Left renal cortex interstitium (tissue), 4 donors: ENCODE results near the gene SHB. TPM values are rescaled to one million over a fixed set of nuclear protein-coding genes. Genes with fewer than 3 reads are reported as not detected.

ENCODE experiments used
- DNase-seq, 4 donors: peaks; one replicate each; pipeline ENCODE4 v3.0.0-alpha.2; 2013; ENCODE audit warnings: low read depth in 4 of 4, low spot score in 2 of 4, missing footprints in 1 of 4
- polyA plus RNA-seq, 4 donors: library from polyadenylated mRNA; unstranded; fragments of 120-200 nt; gene quantifications; one replicate each; pipeline ENCODE4 v1.2.1, GENCODE V29; 2013; ENCODE audit not compliant: insufficient read length in 4 of 4

The SHB gene
- polyA plus RNA-seq, 4 donors, result 15.8 to 19.1 (median 18.5) TPM

DNA sequence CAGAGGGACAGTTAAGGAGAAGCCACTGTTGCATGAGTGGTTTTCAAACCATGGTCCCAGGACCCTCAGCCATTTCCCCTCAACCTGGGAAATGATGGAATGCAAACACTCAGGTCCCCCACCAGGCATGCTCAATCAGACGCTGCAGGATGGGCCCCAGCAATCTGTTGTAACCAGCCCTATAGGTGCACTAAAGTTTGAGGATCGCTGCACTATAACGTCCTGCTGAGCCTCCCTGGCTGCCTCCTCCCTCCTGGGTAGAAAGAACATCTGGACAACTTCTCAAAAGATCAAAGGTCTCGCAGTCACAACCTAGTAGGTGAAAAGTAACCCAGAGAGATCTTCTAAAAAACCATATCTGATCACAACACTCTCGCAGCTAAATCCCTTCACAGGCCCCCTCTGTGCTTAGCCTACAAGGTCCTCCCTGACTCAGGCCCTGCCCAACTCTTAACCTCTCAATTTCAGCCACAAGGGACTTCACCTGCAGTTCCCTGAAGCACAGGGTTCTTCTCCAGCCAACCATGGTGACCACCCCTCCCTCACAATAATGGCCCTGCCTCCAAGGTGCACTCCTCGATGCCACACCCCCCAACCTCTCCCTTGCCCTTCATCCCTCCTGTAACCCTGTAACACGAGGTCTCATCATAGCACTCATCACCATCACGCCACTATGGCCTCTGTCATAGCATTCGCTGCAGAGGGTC, 3.5 kb downstream of the SHB start:
- no peak for DNase-seq

DNA sequence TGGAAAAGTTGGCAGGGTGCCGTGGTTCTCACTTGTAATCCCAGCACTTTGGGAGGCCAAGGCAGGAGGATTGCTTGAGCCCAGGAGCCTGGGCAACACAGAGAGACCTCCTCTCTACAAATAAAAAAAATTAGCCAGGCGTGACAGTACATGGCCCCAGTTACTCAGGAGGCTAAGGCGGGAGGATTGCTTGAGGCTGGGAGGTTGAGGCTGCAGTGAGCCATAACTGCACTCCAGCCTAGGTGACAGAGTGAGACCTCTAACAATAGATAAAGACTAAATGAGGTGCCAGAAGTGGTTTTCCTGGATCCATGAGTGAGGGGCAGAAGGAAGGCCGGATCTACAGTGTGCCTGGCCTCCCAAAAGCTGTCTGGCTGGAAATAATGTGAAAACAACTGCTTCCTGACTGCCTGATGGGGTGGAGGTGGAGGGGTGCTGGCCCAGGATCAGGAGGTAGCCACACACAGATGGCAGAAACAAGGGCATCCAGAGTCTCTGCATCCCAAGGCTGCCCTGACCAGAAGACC, 4.1 kb downstream of the SHB start:
- no peak for DNase-seq

DNA sequence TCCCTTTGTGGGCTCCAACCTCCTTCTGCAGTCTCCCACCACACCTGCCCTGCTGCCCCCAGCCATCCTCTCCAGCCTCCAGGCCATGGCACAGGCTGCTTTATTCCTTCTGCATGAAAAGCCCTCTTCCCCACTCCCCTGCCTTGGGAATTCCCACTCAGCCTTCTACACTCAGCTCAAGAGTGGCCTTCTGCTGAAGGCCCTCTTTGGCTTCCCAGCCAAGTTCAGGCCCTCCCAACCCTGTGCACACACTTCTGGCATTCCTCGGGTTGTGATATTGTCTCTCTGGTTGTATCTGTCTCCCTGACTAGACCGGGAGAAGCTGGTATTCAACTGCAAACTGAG, 5.7 kb downstream of the SHB start:
- DNase-seq, result no peak

DNA sequence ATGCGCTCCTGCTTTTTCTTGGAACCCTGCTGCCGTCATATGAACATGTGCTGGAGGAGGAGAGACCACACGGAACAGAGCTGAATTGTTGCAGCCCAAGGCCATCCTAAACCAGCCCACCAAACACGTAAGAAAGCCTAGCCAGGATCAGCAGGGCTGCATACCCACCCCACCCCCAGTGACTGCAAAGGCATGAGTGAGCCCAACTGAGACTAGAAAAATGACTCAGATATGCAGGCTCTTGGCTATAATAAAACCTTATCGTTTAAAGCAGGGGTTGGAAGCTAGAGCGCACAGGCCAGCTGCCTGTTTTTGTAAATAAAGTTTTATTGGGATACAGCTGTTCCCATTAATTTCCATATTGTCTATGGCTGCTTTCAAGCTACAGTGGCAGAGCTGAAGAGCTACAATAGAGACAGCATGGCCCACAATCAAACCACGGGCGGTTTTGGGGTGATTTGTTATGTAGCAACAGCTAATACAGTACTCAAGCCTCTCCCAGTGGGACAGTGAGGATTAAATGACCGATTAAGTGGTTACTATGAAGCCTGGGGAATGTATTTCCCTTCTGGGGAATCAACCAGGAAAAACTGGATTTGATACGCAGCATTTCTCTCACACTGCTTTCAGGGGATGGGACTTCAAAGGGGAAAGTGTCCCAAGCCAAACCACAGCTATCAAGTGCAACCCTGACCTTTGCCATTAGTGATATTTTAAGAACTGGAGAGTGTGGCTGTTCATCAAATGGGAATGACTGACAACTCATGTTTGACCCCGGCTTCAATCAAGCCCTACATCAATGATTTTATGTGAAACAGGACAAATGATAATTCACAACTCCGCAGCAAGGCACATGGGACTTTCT, 6.3 kb downstream of the SHB start:
- no peak for DNase-seq

DNA sequence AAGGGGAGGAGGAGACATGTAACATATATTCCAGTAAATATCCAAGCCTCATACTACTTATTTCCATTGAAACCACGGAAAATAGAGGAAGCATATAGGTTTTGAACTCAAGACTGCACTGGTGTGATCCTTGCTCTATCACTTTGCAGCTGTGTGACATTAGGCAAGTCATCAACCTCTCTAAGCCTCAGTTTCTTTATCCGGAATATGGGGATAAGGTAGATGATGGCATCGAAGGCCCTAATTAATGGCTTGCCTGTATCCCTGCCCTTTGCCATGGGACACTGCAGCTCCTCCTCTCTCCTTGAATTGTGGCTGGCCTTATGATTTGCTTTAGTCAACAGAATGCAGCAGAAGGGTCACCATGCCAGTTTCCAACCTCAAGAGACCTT, 6.9 kb downstream of the SHB start:
- DNase-seq, result no peak

DNA sequence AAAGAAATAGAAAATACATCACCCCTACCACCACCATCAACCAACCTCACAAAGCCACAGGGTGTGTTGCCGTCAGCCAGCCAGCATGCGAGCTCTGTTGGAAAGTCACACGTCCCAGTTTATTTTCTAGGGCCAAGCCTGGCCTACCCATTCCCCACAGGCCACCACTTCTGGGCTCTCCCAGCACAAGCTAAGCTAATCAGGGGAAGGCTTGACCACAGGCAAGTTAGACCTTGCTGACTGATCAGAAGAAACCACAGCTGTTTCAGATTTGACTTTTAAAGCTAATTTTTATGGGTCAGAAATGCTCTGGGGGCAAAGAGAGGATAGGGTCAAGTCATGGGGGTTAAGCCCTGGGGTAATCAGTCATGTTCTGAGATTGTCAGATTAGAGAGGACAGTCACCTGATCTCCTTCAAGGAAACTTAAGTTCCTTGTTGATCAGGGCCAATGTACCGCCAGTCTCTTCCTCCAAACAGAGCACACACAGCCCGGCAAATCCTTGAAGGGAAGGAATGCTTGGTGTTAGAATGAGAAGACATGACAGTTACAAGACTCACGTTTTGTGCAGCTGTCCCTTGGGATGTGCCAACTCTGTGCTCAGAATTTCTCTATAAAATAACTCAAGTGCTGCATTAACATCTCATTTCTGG, 7.6 kb downstream of the SHB start:
- no peak for DNase-seq

DNA sequence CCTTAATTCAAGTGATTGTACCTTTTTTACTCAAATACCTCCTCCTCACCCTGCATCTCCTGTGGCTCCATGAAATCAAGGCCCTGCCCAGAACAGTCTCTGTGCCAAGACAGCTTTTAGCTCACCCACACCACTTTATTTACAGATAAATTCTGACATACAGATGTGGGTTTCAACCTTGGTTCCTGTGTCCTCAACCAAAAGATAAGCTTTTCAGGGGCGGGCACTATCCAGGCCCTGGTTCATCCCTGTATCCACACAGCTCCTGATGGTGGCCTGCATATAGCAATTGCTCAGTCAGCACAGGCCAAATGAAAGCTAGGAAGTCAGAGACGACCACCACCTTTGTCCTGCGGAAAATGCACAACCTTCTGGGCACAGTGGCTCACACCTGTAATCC, 8.3 kb downstream of the SHB start:
- DNase-seq, result no peak

DNA sequence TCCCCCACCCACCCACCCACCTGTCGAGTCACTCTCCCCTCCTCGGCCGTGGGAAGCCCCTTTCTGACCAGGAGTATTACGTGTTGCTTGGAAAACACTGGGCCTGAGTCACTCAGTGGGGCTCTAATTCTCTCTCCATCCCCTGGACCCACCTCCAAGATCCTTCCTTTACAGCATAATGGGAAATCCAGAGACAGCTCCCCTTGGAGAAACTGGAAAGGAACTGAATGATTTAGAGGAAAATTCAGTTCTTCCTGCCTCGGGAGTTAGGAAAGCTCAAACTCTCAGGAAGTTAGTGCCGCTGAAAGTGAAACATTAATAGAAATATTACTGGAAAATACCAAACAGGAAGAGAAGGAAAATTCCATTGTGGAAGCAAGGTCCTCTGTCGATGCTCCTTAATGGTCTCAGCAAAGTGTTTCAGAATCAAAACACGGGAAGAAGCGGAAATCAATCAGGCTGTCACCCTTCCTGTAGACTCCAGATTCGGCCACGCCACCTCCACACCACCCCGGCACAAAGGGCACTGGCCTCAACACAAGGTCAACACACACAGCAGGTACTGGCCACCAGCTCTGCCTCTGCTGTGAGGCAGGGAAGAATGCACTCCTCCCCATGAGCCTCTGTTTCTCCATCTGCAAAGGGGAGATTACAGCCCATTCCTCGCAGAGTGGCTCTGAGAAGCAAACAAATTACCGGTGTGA, 9.6 kb downstream of the SHB start:
- DNase-seq, result no peak

DNA sequence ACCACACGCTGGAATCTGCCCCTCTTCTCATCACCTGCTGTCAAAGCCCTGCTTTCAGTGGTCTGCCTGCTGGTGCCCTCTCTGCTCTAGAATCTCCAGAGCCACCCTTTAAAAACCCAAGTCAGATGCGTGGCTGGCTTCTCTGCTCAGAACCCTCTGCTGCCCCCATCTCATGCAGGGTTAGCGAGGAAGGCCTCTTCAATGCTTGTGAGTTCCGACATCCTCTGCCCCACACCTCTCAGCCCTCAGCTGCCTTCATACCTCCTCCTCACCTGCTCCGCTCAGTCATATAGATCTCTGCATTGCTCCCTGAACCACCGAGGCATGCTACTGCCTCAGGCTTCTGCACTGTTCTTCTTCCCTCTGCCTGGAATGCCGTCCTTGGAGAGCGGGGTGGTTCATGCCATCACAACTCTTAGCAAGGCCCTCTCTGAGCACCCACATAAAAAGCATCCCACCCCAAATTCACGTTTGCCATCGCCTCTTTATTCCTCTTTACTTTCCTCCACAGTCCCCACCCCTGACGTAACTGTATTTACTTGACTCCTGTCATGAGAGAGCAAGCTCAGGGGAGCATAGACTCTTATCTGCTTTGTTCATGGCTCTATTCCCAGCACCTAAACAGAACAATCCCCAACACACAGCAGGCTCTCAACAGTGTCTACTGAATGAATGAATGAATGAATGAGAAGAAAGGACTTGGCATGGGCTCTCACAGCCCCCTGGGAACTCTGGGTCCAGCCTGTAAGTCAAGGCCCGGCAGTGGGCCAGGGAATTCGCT, 10.4 kb downstream of the SHB start:
- no peak for DNase-seq

DNA sequence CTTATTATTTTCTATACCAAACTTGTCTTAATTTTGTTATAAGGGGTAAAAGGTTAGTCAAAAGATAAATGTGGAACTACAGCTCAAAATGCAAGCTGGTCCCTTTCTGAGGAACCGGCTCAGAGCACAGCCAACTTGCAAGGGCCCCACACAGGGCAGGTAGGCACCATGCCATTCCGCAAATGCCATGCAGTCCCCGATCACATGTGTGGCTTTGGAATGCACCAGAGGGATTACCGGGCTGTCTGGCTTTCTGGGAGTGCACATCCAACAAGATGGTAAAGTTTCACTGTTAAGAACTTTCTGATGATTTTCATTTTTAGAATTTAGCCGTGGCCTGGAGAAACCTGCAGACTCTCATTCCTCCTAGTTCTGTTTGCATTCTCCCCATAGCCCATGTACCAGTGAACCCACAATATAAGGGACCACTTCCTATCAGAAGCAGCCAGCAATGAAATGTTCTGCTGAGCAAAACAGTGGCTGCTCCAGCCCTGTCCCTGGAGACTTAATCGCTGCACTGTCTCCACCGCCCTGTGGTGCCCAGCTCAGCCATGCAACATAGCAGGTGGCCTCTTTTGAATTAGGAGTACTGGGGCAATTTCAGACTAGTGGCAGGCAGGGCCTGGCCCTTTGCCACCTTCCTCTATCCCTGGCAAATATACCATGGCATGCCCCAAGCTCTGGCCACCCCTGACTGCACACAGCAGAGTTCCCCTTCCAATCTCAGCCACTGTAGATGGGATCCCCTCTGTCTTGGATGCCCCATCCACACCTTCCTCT, 11.4 kb downstream of the SHB start:
- DNase-seq, result no peak

DNA sequence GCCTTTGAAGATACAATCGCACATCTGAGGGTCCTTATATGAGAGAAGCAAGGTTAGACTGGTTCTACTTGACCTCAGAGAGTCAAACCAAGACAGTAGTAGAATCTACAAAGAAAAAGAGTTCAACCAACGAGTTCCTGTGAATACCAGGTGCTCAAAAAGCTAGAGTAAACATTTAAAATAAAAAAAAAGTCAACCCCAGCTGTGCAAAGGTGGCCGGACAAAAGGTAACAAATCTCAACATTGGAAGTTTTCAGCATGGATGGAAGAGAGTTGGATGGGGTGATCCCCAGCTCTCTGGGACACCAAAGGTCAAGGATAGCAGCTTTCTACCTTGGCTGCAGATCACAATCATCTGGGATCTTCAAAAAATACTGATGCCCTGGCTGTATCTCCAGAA, 14.4 kb downstream of the SHB start:
- no peak for DNase-seq

DNA sequence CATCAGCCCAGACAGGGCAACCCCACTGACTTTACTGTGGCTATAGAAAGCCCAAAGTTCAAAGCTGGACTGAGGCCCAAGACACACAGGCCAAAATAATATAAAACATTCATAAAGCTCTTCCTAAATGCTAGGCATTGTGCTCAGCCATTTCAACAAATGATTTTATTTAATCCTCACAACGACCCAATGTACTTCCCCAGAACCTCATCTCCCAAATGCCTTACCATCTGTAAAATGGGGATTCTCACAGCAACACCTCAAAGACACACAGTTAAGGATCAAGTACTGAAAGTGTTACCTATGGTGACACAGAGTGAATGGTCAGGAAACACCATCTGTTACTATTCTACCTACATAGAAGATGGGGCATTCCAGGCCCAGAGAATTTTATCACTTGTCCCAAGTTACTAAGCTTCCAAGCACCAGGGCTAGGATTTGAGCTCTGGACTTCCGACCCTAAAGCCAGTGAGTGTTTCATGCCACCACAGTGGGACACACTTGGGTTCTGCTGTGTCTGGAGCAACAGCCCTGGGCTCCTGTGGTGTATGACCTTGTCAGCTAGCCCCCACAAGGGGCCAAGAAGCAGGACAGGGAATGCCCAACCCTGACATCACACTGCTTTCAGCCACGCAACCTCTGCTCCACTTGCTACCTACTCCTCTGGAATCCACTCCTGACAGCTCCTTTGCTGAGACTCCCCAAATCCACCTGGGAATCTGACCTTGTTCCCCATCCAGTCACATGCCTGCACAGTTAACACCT, 15.1 kb downstream of the SHB start:
- DNase-seq, result no peak

DNA sequence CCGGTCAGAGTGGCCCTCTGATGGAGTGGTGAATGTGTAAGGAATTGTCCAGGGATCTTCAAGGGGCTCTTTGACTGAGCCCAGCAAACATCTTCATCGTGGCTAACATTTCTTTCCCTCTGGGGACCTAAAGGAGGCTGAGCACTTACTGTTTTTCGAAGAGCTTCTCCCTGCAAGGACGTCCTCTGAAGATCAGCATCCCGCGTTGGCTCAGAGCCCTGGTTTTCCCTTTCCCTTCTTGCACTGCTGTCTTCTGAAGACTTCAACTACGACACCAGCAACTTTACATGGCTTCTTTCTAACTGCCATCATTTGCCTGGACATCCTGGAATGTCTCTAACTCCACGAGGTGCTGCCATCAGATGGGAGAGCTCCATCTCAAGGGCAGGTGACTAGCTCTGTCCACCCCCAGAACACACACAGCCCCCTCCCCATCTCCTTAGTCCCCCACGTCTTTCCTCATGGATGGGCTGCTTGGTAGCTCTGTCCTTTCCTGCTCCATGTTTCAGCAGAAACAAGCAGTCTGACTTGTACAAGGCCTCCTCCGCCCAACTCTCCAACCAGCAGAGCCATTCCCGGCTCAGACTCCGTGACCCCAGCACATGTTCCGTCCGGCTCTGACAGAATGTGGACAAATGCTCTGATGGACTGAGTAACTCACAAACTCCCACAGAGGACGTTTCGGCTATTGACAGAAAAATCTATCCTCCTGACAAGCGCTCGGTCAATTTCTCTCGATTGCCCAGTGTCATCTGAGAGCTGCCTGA, 17.1 kb downstream of the SHB start:
- no peak for DNase-seq

DNA sequence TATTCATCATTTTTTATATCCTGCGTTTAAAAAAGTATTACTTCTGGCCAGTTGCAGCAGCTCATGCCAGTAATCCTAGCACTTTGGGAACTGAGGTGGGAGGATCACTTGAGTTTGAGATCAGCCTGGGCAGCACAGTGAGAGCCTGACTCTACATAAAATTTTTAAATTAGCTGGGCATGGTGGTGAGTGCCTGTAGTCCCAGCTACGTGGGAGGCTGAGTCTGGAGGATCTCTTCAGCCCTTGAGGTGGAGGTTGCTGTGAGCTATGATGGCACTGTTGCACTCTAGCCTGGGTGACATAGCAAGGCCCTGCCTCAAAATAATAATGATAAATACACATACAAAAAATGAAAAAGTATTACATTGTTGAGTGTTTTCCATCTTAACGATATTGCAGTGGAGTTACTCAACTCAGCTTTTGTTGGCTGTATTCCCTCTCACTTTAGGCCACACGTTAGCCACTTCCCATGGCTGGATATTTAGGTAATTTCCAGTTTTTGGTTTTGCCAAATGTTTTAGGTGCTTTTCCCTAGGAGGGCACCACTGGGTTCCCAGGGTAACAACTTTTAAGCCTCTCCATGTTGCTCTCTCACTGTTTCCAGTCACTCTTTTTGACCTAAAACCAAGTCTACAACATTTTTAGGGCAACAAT, 20.6 kb downstream of the SHB start:
- DNase-seq, result no peak

DNA sequence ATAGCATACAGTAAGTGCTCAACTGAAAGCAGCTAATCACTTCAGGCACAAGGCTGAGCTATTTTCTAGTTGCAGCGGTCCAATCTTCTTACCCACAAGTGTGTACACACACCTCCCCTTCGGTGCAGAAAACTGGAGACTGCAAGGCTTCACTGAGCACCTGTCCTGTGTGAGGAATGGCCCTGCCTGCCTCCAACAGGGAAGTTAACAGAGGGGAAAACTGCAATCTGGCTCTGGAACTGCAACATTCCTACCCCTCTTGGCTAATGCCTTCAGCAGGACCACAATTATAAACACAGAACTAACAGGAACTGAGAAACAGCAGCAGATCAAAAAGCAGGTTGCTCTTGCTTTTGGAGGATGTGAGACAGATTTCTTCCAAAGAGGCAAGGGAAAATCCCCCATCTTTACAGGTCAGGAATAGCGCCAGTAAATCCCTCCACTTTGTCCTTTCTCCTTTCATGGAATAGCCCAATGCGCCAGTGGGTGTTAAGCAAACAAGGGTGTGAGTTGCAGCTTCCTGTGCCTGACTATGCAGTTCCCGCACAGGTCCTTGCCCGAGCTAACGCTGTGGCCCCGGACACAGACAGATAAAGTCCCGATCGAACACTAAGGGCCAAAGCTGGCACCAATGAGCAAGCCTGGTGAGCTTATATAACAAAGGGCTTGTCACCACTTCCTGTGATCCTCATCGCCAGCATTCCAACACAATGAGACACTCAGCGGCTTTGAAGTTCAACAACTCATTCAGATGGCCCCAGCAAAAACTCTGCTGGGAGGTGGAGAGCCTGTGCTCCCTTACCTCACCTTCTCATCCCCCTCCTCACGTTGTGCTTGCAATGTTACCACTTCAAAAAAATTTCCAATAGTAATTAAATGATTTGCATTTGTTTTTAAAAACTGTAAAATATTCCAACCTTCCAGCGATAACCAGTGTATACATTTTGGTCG, 21.5 kb downstream of the SHB start:
- DNase-seq, result peak in 2 of 4 donors; percentile 63 to 73

DNA sequence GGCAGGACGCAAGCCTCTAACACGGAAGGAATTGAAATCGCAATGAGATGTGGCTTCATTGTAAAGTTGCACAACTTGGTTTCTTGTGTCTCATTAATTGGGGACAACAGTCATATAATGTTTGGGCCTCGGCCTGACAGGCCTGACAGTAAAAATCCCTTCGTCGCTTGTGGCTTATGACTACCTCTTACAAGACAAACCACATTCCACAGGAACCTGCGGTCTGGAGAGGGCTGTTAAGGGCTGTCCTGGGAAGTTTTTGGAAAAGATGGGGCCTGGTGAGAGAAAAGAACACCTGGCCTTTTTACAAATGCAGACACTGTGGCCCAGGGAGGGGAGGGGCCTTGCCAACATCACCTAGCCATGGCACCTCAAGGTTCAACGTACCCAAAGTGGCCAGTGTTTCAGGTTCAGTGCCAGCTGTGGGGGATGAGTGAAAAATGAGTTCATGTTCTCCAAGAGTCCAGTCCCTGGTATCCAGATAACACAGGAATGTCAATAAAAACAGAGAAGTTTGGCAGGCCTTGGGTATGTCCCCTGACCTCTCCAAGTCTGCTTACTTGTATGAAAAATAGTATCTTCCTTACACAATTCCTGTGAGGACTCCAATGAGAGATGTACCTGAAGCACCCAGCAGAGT, 22.2 kb downstream of the SHB start:
- no peak for DNase-seq
